Mesothelial cell of epicardium (in vitro differentiated cells): Measurements from ENCODE around the gene HDAC4. TPM values are rescaled to one million over a fixed set of nuclear protein-coding genes. Genes with fewer than 3 reads are reported as not detected.
A peak's percentile ranks its signal among the peaks of the same experiment; 100 is the strongest.

Experiments used
- DNase-seq, 2 experiments: peaks; one replicate each; pipeline ENCODE4 v3.0.0; 2021; ENCODE audit warnings: low spot score in 2 of 2; ENCODE audit not compliant: unreplicated experiment in 2 of 2
- H3K27ac Mint-ChIP-seq: 2 replicates; pipeline ENCODE4 v1.8.0; 2021; ENCODE audit warnings: mixed read lengths
- H3K27me3 Mint-ChIP-seq: 2 replicates; pipeline ENCODE4 v1.8.0; 2021; ENCODE audit warnings: low read depth, mixed read lengths
- H3K36me3 Mint-ChIP-seq: 2 replicates; pipeline ENCODE4 v1.8.0; 2021; ENCODE audit warnings: mixed read lengths
- H3K4me1 Mint-ChIP-seq: 2 replicates; pipeline ENCODE4 v1.8.0; 2021; ENCODE audit warnings: mixed read lengths
- H3K4me3 Mint-ChIP-seq: 2 replicates; pipeline ENCODE4 v1.8.0; 2021; ENCODE audit warnings: mild to moderate bottlenecking, moderate library complexity, mixed read lengths
- H3K9me3 Mint-ChIP-seq: 2 replicates; pipeline ENCODE4 v1.8.0; 2021; ENCODE audit warnings: mixed read lengths
- total RNA-seq: library from RNA; stranded (reverse); gene quantifications from 3 replicates; pipeline ENCODE4 v1.2.1, GENCODE V29; 2021
- TF ChIP-seq, protein P1 (sequence below): fragments of 200-600 bp; sonication (generic); IDR thresholded peaks from one replicate; pipeline ENCODE4 v1.5.0; 2021; ENCODE audit warnings: antibody characterized with exemption; ENCODE audit not compliant: unreplicated experiment

The HDAC4 gene
- total RNA-seq, 1 donor from 2014 or later, result 59.2 TPM

DNA sequence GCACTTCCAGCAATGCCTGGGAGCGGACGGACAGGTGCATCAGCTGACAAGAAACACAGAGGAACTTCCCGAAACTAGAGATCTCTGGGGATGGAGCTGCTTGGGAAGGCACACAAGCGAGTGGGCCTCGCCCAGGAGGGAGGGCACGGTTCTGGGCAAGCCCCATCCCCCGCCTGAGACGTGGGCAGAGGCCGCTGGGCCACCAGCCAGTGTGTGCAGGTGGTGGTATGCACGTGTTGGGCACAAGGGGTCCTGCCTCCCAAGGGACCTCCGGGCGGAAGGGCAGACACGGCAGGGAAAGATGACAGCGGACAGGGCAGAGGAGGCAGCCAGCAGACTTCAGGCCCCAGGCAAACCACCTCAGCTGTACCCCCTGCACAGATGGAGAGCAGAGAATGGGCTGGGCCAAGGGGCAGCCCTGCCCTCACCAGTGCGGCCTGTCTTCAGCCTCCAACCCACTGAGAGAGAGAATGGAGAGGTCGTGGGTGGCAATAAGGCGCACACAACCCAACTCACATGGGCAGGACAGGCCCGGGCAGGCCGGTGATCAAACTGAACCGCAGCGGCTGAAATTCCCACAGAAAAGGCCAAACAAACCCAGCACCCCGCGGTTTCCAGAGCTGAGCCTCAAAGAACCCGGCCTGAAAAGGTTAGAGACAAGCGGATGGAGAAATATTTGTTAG, 51.2 kb downstream of the HDAC4 start:
- TF ChIP-seq, protein P1, sequence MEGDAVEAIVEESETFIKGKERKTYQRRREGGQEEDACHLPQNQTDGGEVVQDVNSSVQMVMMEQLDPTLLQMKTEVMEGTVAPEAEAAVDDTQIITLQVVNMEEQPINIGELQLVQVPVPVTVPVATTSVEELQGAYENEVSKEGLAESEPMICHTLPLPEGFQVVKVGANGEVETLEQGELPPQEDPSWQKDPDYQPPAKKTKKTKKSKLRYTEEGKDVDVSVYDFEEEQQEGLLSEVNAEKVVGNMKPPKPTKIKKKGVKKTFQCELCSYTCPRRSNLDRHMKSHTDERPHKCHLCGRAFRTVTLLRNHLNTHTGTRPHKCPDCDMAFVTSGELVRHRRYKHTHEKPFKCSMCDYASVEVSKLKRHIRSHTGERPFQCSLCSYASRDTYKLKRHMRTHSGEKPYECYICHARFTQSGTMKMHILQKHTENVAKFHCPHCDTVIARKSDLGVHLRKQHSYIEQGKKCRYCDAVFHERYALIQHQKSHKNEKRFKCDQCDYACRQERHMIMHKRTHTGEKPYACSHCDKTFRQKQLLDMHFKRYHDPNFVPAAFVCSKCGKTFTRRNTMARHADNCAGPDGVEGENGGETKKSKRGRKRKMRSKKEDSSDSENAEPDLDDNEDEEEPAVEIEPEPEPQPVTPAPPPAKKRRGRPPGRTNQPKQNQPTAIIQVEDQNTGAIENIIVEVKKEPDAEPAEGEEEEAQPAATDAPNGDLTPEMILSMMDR, result no peak
- peaks cover 18% of the 10 kb centered on the region for H3K36me3 Mint-ChIP-seq
- H3K27me3 Mint-ChIP-seq, result no peaks in the 10 kb centered on the region
- peak overlapping the region; percentile 24 for H3K27ac Mint-ChIP-seq
- H3K4me3 Mint-ChIP-seq, result no peak overlapping the region
- H3K4me1 Mint-ChIP-seq, result peaks cover 12% of the 10 kb centered on the region
- no peak for DNase-seq
- H3K9me3 Mint-ChIP-seq, result peaks cover 6% of the 10 kb centered on the region

DNA sequence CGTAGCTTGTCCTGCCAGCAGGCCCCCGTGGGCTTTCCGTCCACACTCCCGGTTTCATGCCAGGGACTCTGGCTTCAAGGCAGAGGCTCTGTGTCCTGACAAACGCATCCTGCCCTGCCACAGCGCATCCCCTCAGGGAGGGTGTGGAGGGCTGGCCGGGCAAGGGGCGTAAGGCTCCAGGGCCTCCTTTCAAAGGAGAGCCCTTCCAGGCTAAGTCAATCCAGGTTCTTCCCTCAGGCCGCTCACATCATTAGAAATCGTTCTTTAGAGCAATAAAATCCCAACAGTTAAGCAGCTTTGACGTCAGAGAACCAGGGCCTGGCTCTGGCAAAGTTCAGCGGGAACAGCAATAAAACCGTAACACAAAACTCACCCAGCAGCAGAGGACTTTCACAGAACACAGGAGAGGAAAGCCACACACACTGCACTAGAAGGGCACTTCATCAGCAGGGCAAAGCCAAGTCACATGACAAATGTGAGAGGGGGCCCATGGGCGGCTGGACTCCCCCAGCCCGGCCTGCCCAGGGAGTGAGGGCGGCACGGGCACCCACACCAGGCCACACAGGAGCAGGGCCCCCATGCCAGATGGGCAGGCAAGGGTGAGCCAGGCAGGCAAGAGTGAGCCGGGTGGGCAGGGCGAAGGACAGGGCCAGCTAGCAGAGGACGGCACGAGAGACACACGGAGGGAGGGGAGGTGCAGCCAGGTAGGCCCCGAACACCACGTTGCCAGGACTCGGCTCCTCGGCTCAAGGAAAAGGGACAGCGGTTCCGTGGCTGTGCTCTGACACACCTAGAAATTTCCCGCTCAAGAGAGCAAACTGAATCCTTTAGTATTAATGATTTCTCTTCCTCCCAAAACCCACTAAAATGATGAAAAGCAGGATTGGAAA, 52.0 kb downstream of the HDAC4 start:
- Mint-ChIP-seq H3K4me3 (no peak overlapping the region), H3K27ac (peak overlapping the region; percentile 70), H3K4me1 (peaks cover 12% of the 10 kb centered on the region), H3K36me3 (peaks cover 16% of the 10 kb centered on the region), H3K9me3 (peaks cover under 1% of the 10 kb centered on the region), H3K27me3 (no peaks in the 10 kb centered on the region)
- DNase-seq, result no peak
- TF ChIP-seq, protein P1, result no peak

DNA sequence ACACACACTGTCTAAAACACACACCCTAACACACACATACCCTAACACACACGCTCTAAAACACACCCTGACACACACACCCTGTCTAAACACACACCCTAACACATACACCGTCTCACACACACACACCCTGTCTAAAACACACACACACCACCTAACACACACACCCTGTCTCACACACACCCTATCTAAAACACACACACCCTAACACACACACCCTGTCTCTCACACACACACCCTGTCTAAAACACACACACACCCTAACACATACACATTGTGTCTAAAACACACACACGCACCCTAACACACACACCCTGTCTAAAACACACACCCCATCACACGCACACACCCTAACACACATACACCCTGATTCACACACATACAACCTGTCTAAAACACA, 54.1 kb downstream of the HDAC4 start:
- H3K36me3 Mint-ChIP-seq, result peaks cover 11% of the 10 kb centered on the region
- DNase-seq, result no peak
- no peak overlapping the region for H3K27ac Mint-ChIP-seq
- H3K4me3 Mint-ChIP-seq, result no peak overlapping the region
- peaks cover 5% of the 10 kb centered on the region for H3K9me3 Mint-ChIP-seq
- H3K27me3 Mint-ChIP-seq, result no peaks in the 10 kb centered on the region
- TF ChIP-seq, protein P1, result no peak
- H3K4me1 Mint-ChIP-seq, result peaks cover 12% of the 10 kb centered on the region

DNA sequence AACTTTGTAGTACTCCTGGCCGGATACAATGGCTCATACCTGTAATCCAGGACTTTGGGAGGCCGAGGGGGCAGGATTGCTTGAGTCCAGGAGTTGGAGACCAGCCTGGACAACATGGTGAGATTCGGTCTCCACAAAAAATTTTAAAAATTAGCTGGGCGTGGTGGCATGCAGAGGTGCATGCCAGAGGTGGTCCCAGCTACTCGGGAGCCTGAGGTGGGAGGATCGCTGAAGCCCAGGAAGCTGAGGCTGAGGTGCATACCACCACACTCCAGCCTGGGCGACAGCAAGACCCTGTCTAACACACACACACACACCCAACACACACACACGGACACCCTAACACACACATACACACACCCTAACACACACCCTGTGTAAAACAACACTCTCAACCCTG, 55.6 kb downstream of the HDAC4 start:
- TF ChIP-seq, protein P1, result no peak
- H3K27me3 Mint-ChIP-seq, result no peaks in the 10 kb centered on the region
- H3K4me3 Mint-ChIP-seq, result no peak overlapping the region
- DNase-seq, result no peak
- peaks cover 5% of the 10 kb centered on the region for H3K9me3 Mint-ChIP-seq
- H3K4me1 Mint-ChIP-seq, result peaks cover 12% of the 10 kb centered on the region
- H3K36me3 Mint-ChIP-seq, result peaks cover 8% of the 10 kb centered on the region
- no peak overlapping the region for H3K27ac Mint-ChIP-seq

DNA sequence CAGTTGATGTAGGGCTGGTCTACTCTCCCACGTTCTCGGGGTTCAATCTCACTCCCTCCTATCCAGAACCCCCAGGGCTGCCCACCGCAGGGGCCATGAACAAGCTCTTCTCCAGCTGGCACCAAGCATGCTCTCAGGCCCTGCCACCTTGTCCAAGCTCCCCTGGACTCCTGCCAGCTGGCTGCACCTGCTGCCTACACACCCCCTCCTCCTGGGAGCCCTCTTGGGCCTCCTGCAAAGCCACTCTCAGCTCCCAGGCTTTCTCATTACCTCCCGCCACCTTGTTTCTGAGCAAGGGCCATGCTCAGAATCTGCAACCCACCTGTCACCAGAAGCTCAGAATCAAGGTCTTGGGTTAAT, 56.0 kb downstream of the HDAC4 start:
- TF ChIP-seq, protein P1, result no peak
- no peak for DNase-seq
- Mint-ChIP-seq H3K27me3 (no peaks in the 10 kb centered on the region), H3K36me3 (peaks cover 8% of the 10 kb centered on the region), H3K4me3 (no peak overlapping the region), H3K9me3 (peaks cover 5% of the 10 kb centered on the region), H3K27ac (no peak overlapping the region), H3K4me1 (peaks cover 11% of the 10 kb centered on the region)
